ENCODE measurements around the gene STXBP1. TPM values are rescaled to one million over a fixed set of nuclear protein-coding genes. Genes with fewer than 3 reads are reported as not detected.

The STXBP1 gene
- total and polyA plus RNA-seq, 9 of the 15 experiments (the other 6 are each of a cell fraction or from before 2014, with no cell fraction given) = 4.6 to 35.1 (median 9.7) TPM

DNA sequence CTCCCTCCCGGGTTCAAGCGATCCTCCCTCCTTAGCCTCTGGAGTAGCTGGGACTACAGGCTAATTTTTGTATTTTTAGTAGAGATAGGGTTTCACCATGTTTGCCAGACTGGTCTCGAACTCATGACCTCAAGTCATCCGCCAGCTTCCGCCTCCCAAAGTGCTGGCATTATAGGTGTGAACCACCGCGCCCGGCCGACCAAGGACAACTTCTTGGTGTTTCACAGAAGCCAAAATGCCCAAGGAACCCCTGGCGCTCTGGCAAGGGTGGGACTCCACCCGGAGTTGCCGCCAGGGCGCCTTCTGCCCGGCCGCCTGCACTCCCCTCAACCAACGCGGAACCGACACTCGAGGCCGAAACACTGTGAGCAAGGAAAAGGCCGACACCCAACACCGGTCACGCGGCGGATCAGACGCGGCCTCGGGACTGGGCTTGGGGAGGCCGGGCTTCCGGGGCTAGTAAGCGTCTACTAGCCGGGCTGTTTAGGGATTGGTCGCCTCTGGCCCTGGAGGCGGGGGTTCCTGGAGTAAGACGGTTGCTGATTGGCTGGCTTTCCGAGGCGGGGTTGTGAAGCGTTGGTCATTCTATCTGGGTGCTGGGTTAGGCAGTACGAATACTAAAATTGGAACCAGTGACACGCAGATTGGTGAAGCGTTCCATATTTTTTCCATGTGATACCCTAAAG lies 87.1 kb downstream of the STXBP1 start (continued):
- TF ChIP-seq, protein P1, sequence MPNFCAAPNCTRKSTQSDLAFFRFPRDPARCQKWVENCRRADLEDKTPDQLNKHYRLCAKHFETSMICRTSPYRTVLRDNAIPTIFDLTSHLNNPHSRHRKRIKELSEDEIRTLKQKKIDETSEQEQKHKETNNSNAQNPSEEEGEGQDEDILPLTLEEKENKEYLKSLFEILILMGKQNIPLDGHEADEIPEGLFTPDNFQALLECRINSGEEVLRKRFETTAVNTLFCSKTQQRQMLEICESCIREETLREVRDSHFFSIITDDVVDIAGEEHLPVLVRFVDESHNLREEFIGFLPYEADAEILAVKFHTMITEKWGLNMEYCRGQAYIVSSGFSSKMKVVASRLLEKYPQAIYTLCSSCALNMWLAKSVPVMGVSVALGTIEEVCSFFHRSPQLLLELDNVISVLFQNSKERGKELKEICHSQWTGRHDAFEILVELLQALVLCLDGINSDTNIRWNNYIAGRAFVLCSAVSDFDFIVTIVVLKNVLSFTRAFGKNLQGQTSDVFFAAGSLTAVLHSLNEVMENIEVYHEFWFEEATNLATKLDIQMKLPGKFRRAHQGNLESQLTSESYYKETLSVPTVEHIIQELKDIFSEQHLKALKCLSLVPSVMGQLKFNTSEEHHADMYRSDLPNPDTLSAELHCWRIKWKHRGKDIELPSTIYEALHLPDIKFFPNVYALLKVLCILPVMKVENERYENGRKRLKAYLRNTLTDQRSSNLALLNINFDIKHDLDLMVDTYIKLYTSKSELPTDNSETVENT (CRISPR knock-in tag; IDR thresholded peaks at IDR 0.05) = peak; percentile 78; the same call in 1 of the 2 replicates
- TF ChIP-seq ZNF146 (CRISPR knock-in tag; IDR thresholded peaks at IDR 0.05; ENCODE audit: unreplicated experiment) (no peak), NFE2 (IDR thresholded peaks at IDR 0.05; ENCODE audit: low read depth) (no peak), PHB2 (IDR thresholded peaks at IDR 0.05; ENCODE audit: low read depth) (no peak), DIDO1 (tag; IDR thresholded peaks at IDR 0.05; ENCODE audit: low read depth) (peak; percentile 48; the same call in 1 of the 2 replicates), STAT5A (IDR thresholded peaks at IDR 0.05; ENCODE audit: borderline replicate concordance, low read length) (no peak), SETDB1 (IDR thresholded peaks at IDR 0.05; ENCODE audit: low read length) (no peak), MTA3 (IDR thresholded peaks at IDR 0.05; ENCODE audit: borderline replicate concordance) (peak; percentile 85; the same call in 1 of the 2 replicates), TCF7 (IDR thresholded peaks at IDR 0.05; ENCODE audit: borderline replicate concordance) (no peak), PYGO2 (tag; IDR thresholded peaks at IDR 0.05) (0 out of 2 replicates have a peak, but pooled peaks have one; percentile 52), MYNN (IDR thresholded peaks at IDR 0.05) (no peak), MYNN (CRISPR knock-in tag; IDR thresholded peaks at IDR 0.05) (no peak), EZH2 (IDR thresholded peaks at IDR 0.05; ENCODE audit: borderline replicate concordance, low read depth, low read length) (no peak), SIN3B (IDR thresholded peaks at IDR 0.05; ENCODE audit: low read depth) (no peak)
- TF ChIP-seq, protein P2, sequence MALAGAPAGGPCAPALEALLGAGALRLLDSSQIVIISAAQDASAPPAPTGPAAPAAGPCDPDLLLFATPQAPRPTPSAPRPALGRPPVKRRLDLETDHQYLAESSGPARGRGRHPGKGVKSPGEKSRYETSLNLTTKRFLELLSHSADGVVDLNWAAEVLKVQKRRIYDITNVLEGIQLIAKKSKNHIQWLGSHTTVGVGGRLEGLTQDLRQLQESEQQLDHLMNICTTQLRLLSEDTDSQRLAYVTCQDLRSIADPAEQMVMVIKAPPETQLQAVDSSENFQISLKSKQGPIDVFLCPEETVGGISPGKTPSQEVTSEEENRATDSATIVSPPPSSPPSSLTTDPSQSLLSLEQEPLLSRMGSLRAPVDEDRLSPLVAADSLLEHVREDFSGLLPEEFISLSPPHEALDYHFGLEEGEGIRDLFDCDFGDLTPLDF (CRISPR knock-in tag; IDR thresholded peaks at IDR 0.05) = no peak
- TF ChIP-seq, protein P3, sequence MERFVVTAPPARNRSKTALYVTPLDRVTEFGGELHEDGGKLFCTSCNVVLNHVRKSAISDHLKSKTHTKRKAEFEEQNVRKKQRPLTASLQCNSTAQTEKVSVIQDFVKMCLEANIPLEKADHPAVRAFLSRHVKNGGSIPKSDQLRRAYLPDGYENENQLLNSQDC (CRISPR knock-in tag; IDR thresholded peaks at IDR 0.05) = no peak
- TF ChIP-seq, protein P4, sequence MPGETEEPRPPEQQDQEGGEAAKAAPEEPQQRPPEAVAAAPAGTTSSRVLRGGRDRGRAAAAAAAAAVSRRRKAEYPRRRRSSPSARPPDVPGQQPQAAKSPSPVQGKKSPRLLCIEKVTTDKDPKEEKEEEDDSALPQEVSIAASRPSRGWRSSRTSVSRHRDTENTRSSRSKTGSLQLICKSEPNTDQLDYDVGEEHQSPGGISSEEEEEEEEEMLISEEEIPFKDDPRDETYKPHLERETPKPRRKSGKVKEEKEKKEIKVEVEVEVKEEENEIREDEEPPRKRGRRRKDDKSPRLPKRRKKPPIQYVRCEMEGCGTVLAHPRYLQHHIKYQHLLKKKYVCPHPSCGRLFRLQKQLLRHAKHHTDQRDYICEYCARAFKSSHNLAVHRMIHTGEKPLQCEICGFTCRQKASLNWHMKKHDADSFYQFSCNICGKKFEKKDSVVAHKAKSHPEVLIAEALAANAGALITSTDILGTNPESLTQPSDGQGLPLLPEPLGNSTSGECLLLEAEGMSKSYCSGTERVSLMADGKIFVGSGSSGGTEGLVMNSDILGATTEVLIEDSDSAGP (CRISPR knock-in tag; IDR thresholded peaks at IDR 0.05) = no peak
- TF ChIP-seq, protein P5, sequence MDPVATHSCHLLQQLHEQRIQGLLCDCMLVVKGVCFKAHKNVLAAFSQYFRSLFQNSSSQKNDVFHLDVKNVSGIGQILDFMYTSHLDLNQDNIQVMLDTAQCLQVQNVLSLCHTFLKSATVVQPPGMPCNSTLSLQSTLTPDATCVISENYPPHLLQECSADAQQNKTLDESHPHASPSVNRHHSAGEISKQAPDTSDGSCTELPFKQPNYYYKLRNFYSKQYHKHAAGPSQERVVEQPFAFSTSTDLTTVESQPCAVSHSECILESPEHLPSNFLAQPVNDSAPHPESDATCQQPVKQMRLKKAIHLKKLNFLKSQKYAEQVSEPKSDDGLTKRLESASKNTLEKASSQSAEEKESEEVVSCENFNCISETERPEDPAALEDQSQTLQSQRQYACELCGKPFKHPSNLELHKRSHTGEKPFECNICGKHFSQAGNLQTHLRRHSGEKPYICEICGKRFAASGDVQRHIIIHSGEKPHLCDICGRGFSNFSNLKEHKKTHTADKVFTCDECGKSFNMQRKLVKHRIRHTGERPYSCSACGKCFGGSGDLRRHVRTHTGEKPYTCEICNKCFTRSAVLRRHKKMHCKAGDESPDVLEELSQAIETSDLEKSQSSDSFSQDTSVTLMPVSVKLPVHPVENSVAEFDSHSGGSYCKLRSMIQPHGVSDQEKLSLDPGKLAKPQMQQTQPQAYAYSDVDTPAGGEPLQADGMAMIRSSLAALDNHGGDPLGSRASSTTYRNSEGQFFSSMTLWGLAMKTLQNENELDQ (CRISPR knock-in tag; IDR thresholded peaks at IDR 0.05; ENCODE audit: borderline replicate concordance) = no peak
- TF ChIP-seq, protein P6, sequence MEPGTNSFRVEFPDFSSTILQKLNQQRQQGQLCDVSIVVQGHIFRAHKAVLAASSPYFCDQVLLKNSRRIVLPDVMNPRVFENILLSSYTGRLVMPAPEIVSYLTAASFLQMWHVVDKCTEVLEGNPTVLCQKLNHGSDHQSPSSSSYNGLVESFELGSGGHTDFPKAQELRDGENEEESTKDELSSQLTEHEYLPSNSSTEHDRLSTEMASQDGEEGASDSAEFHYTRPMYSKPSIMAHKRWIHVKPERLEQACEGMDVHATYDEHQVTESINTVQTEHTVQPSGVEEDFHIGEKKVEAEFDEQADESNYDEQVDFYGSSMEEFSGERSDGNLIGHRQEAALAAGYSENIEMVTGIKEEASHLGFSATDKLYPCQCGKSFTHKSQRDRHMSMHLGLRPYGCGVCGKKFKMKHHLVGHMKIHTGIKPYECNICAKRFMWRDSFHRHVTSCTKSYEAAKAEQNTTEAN (CRISPR knock-in tag; IDR thresholded peaks at IDR 0.05) = no peak

Data from K562 (cell line).